HG02973 (cell line): Measurements from ENCODE around the gene CASKIN2.
A peak's percentile ranks its signal among the peaks of the same experiment; 100 is the strongest.

Experiments used
- ATAC-seq: cut with Tn5 transposase; IDR thresholded peaks from one replicate; pipeline ENCODE4 v1.9.1; 2021; ENCODE audit warnings: moderate library complexity; ENCODE audit not compliant: unreplicated experiment

The CASKIN2 gene

DNA sequence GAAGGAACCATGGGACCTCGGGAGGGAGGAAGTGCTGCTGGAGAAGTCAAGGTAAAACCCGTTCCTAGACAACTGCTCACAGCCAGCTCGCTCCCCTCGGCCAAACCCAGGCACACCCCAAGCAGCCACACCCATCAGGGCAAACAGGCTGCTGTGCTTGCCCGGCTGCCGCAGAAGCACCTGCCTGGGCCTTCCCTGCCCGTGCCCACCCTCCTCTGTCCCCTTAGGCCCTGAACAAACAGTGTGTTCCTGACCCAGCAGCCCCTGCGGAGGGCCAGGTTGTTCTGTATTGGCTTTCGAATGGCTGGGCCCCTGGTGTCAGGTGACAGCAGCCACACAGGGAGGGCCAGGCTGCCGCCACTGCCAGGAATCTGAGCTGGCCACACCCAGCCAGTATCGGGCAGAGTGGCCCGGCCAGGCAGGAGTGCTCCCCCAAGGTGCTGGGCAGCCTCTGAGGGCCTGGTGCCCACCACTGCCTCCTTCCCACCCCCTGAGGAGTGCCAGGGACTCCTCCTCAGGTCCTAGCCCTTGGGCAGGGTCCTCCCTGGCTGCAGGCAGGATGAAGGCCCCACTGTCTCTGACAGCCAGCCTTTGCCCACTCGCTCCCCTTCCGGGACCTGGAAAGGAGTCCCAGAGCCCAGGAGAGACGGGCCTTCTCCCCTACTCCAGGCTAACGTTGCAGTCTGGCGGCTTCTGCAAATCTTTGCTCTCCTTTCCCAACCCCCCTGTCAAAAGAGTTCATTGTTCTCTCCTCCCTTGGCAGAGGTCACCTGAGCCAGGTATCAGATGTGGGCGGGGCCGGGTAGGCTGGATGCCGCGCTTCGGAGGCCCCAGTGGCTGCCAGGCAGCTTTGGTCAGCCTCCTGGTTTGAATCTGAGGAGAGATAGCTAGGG, 34.2 kb upstream of the CASKIN2 start:
- ATAC-seq, result no peak

GRCh38 chr17:75548813-75549212, 33.5 kb upstream of the CASKIN2 start:
- ATAC-seq, result no peak

- ATAC-seq, result no peak
Observed at GRCh38 chr17:75547091-75547490, 31.8 kb upstream of the CASKIN2 start.

DNA sequence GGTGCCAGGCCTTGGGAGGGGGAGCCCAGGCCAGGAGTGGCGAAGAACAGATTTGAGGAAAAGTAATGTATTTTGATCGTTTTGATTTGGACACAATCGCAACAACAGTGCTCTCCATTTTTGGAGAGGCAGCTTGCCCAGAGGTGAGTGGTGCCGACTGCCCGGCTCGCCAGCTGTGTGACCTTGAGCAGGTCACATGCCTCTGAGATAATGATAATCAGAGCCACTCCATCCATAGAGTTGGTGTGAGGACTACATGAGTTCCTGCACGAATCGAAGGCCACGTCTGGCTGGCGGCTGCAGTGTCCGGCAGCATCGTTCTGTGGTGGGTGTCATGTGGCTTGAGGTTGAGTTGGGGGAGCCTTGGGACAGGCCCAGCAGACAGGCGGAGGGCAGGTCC, 30.8 kb upstream of the CASKIN2 start:
- ATAC-seq, result no peak

DNA sequence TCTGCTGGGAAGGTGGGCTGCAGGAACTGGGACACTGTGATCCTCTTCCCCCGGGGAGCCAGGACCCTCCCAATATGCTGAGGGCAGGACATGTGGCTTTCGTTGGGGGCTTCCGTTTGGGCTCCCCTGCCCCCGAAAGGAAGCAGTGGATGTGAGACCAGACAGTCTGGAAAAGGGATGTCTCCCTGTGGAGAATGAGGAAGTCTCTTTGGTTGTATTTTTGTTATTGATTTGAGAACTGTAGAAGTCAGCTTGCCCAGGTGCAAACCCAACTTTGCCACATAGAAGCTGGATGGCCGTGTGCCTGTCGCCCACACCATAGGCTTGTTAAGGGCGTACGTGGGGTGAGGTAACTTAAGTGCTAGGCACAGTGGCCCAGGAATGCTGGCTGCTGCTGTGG, 28.9 kb upstream of the CASKIN2 start:
- no peak for ATAC-seq

DNA sequence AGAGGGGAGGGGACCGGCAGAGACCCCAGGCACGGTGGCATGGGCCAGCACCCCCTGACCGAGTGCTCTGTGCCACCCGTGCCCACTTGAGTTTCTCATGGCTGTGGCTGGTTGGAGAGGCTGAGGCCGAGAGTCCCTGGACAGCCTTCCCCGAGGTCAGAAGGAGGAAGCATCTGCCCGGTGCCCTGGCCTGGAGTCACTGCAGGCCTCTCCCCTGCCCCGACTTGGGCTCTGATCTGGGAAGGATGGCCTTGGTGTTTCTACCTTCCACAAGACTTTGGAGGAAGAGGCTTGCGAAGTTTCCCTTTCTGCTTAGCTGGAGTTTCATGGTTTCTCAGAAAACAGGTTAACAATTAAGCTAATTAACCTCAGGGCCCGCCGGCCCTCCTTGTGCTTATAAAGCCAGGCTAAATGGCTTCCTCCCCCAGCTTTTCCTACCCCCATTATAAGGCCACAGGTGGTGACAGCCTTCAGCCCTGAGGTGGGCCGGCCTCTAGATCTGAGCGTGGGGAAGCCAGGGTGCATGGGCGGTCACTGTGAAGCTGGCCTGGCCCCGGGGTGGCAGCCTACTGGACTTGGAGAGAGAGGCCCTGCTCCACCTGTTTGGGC, 27.5 kb upstream of the CASKIN2 start:
- ATAC-seq, result no peak

- no peak for ATAC-seq
Observed at GRCh38 chr17:75542229-75542628, 26.9 kb upstream of the CASKIN2 start.

DNA sequence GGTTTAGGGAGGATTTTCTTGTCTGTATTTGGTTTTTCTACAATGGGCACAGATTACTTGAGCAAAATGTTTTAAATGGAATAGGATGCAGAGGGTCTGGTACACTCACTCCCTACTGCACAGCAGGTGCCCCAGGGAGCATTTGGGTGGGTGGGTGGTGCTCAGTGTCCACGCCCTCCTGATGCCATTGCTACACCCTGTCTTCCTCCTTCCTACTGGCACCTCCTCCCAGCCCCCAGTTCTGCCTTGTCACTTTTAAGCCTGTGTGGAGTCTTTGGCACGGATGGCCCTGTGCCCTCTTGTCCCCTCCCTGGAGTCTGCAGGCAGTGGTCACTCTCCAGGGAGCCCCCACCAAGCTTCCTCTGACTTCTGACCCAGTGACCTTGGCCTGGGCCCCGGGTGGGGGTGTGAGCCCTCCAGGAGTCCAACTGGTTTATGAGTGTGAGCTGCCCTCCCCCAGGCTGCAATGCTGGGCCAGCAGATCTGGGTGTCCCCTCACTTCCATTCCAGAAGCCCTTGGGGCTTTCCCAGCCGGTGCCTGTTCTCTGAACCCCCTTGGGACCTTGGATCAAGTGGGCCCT, 25.7 kb upstream of the CASKIN2 start:
- ATAC-seq, result no peak

DNA sequence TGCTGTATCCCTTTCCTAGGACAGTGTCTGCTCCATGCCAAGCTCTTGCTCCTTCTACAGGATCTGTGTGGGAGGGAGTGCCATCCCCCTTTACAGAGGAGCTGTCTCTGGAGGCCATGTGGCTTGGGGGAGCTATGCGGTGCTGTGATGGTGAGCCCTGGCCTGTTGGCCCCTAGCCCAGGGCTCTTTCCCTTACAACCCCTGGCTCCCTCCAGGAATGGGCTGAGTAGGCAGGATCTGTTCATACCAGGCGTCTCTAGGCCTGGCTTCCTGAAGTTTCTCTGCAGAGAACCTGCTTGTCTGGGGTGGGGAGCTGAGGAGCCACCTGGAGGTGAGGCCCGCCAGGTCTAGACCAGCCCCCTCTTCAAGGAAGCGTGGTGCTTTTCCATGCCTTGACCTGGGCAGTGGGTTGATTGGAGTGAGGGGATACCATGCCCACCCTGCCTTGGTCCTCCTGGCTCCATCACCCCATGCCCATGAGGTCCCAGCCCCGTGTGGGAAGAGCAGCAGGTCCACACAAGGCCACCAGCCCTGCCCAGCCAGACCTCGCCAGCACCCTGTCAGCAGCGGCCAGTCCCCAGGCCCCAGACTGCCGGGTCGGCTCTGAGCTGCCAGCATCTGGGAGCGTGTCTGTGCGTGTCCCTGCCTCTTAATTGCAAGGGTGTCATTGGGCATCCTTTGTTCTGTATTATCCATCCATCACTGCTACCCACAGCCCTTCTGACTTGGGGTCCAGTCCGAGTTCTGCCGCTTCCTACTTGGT, 24.8 kb upstream of the CASKIN2 start:
- ATAC-seq, result no peak

DNA sequence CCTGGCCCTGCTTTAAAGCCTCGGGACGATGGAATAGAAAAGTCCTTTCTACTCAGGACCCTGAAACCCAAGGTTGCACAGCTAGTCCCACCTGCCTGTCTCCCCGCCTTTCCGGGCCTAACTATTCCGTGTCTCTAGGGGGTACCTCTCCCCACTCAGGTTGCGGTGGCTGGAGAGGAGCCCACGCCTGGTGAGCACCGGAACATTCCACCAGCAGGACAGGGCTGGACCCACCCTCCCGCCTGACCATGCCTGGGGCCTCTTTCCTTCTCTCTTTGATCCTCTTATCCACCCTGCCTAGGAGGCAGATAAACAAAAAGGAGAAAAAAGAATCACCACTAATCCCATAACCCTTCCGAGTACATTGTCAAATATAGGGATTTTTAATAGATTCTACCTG, 21.0 kb upstream of the CASKIN2 start:
- ATAC-seq, result no peak

DNA sequence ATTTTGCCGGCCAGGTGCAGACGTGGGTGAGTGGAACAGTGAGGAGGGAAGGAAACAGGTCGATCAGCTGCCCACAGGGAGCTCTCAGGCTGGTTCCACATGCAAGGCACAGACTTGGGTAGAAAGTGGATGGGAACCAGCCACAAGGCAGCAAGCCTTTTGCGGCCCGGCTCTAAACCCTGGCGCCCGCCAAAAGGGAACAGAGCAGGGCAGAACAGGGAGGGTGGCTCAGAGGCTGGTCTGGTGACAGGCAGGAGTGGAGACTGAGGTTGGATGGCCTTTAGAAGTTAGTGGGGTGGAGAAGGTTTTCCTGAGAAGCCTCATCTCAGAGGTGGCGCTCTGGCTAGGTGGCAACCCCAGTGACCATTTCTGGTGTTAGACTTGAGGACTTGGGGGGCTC, 20.5 kb upstream of the CASKIN2 start:
- no peak for ATAC-seq

DNA sequence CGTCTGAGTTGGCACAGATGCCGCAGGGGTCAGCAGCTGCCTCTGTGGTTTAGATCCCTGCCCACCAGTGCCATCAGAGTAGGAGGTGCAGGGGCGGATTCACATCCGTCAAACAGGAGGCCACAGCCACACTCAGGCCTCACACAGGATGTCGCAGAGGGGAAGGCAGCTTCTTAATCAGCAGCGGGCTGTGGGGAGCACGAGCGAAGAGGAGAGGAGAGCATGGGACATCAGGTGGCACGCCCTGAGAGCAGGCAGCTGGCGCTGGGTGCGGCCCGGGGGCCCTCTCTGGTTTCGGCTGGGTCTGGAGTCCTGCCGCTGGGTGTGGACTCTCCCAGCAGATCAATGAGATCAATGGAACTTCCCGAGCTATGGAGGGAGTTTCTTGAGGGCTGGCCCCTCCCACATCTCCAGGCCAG, 19.8 kb upstream of the CASKIN2 start:
- no peak for ATAC-seq

DNA sequence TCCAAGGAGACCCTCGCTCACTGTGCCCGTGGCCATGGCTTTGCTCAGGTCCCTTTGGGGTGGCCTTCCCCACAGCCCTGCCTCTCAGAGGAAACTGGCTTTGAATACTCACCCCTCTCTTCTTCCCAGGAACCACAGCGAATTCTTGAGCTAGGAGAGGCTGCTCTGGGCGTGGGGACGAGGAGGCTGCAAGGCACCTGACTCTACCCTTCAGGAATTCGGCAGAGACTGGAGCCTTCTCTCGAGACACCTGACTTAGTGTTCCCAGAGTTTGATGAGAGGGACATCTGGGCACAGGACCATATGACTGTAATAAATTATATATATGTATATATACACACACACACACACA, 16.4 kb upstream of the CASKIN2 start:
- no peak for ATAC-seq

DNA sequence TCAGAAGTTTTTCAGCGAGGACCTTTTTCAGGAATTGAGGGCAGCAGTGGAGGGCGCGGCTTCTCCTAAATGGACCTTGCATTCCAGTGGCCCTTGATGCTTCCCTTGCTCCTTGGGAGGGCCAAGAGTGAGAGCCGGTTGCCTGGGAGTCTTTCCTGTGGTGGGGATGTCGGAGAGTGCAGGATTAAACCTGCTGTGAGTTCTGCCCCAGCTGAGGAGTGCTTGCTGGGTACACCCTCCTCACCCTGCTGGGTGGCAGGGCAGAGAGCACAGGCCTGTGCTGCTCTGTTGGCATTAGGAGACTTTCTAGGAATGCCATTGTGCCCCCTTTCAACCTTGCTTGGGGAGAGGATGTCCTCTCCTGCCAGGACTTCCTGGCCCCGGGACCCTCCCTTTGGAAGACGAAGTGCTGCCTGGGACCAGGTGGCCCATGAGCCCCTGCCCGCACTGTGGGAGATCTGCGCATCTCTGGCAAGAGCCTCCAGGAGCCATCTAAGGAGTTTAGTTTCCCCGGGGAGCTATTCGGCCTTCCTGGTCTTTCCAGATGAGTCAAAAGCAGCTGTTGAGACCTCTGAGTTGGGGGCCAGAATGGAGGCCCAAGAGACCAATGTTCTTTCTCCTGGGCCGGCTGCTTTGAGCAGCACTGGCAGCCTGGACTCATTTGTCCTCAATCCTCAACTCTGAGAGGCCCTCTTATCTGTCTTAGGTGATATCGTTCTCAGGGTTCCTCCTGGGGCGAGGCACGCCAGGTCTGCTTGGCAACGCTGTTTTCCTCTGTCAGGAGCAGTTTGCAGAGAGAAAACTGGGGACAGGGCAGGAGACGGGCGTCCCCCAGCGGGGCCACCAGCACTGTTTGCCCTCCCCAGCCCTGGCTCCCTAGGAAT, 15.7 kb upstream of the CASKIN2 start:
- no peak for ATAC-seq

GRCh38 chr17:75526555-75527270, 11.4 kb upstream of the CASKIN2 start:
- ATAC-seq, result no peak

GRCh38 chr17:75525806-75526554, 10.6 kb upstream of the CASKIN2 start:
- no peak for ATAC-seq

GRCh38 chr17:75524970-75525805, 9.9 kb upstream of the CASKIN2 start, which contains the start of gene LLGL2:
Gene LLGL2 (plus strand): TSS chr17:75525697. CDS start chr17:75543427, 17,730 bp downstream.
- peak; percentile 66 for ATAC-seq
